Left lung (tissue), 10 donors: ENCODE measurements around the gene BCR. TPM values are rescaled to one million over a fixed set of nuclear protein-coding genes. Genes with fewer than 3 reads are reported as not detected.

Experiments used
- ATAC-seq: fragments of 200-7000 bp; cut with Tn5 transposase; one replicate; pipeline ENCODE4 v1.9.1; 2020; ENCODE audit warnings: moderate library complexity
- DNase-seq, 4 donors: peaks; one replicate each; pipeline ENCODE4 v3.0.0-alpha.2; 2013 to 2020
- H3K27ac ChIP-seq, 2 donors: fragments of 200-600 bp; sonication (generic) in 1 of 2; one replicate each; pipeline versions ENCODE4 v1.5.0 to v1.8.0; 2020 to 2021
- H3K27me3 ChIP-seq, 2 donors: fragments of 200-600 bp; sonication (generic) in 1 of 2; one replicate each; pipeline versions ENCODE4 v1.5.0 to v1.8.0; 2020 to 2021
- H3K36me3 ChIP-seq, 2 donors: fragments of 200-600 bp; sonication (generic) in 1 of 2; one replicate each; pipeline versions ENCODE4 v1.5.0 to v1.8.0; 2020 to 2021
- H3K4me1 ChIP-seq, 2 donors: fragments of 200-600 bp; one replicate each; pipeline ENCODE4 v1.8.0; 2021
- H3K4me3 ChIP-seq, 2 donors: fragments of 200-600 bp; sonication (generic) in 1 of 2; one replicate each; pipeline versions ENCODE4 v1.5.0 to v1.8.0; 2020 to 2021; ENCODE audit warnings: mild to moderate bottlenecking in 1 of 2
- H3K9me3 ChIP-seq, 2 donors: fragments of 200-600 bp; sonication (generic) in 1 of 2; one replicate each; pipeline versions ENCODE4 v1.5.0 to v1.8.0; 2020 to 2021
- intact Hi-C, 2 donors: fragments of 100-400 bp; cut with DNase I; formaldehyde crosslinking; loops; one replicate each; pipeline versions ENCODE4 v1.11.2 to v1.14.2; 2022
- polyA plus RNA-seq, 6 donors: library from polyadenylated mRNA; unstranded; fragments of 120-200 nt; gene quantifications; one replicate each; pipeline ENCODE4 v1.2.1, GENCODE V29; 2013; ENCODE audit not compliant: insufficient read length in 6 of 6
- total RNA-seq, 2 donors: library from RNA; stranded (reverse); fragmentation: NEBNext Ultra II Directional; extraction: Animal tissue kit (Norgen Biotek cat#: 25700); gene quantifications; one replicate each; pipeline ENCODE4 v1.2.1, GENCODE V29; 2021
- TF ChIP-seq, protein P1 (sequence below), 2 donors: fragments of 200-600 bp; sonication (generic) in 1 of 2; IDR thresholded peaks; one replicate each; pipeline versions ENCODE4 v1.5.0 to v1.8.0; 2021; ENCODE audit warnings: antibody characterized with exemption in 2 of 2
- donor health status: DM: no; HTN: yes; CAD: no.
- donor health status: DM: no; HTN: no; CAD: no.

BCR gene
- total and polyA plus RNA-seq, 8 donors = 41.1 to 70.4 (median 48.9) TPM

DNA sequence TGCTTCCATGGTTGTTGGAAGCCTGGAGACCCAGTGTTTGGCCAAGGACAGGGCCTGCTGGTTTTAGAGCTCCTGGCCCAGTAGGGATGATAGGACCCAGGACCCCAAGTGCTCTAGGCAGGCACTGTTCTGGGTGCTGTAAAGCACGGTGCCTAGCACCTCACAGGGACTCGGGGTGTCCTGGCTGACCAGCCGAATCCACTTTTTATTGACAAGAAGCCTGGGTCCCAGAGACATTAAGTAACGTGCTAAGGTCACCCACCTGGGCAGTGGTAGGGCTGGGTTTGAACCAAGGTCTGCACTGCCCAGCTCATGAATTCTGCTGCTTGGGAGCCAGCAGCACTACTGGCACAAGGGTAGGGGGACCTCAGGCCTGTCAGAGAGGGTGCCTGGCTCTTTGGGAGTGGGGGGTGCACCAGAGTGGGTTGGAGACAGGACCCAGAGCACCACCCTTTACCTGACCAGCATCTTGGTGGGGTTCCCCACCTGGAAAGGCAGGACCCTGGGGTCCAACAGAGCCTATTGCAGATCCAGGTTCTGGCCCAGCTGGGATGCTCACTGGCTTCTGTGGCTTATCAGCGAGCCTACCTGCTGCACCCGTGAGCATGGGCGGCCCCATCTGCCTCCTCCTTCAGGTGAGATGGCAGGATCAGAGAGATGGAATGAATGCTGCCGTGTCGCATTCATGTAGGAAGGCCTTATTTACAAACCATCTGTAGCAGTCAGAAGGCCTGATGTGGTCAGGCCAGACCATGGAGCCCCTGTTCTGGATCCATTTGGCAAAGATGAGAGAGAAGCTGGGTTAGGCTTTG is 52.0 kb downstream of the BCR start:
- peaks cover 8 to 51% of the 10 kb centered on the region in 2 donors for H3K4me1 ChIP-seq

DNA sequence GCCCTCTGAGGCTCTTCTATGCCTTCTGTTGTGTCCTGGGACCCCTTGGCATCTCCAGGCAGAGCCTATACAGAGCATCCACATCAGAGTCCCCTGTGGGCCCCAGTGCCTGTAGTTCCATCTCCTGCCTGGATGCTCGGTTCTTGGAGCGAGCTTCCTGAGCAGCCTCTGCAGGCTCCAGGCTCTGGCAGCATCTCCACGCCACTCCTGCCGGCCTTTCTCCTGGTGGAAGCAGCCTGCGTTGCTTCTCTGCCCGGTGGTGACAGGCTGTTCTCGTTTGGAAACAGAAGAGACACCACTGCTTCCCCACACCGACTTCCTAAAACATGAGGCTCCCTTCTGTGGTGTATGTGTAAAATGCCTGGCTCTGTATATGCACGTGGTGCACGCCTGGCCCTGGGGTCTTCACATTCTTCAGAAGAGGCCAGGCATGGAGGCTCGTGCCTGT is 52.8 kb downstream of the BCR start:
- intact Hi-C loops = no loop called here
- TF ChIP-seq, protein P1, sequence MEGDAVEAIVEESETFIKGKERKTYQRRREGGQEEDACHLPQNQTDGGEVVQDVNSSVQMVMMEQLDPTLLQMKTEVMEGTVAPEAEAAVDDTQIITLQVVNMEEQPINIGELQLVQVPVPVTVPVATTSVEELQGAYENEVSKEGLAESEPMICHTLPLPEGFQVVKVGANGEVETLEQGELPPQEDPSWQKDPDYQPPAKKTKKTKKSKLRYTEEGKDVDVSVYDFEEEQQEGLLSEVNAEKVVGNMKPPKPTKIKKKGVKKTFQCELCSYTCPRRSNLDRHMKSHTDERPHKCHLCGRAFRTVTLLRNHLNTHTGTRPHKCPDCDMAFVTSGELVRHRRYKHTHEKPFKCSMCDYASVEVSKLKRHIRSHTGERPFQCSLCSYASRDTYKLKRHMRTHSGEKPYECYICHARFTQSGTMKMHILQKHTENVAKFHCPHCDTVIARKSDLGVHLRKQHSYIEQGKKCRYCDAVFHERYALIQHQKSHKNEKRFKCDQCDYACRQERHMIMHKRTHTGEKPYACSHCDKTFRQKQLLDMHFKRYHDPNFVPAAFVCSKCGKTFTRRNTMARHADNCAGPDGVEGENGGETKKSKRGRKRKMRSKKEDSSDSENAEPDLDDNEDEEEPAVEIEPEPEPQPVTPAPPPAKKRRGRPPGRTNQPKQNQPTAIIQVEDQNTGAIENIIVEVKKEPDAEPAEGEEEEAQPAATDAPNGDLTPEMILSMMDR (IDR thresholded peaks at IDR 0.05) = no peak
- DNase-seq = peak in 1 of 4 donors; percentile 33
- no peak for ATAC-seq
- no peak overlapping the region for H3K4me3 ChIP-seq
- H3K9me3 ChIP-seq = peaks cover 0 to 10% of the 10 kb centered on the region in 2 donors
- peaks cover 0 to 6% of the 10 kb centered on the region in 2 donors for H3K36me3 ChIP-seq
- H3K4me1 ChIP-seq = peaks cover 14 to 52% of the 10 kb centered on the region in 2 donors
- H3K27me3 ChIP-seq = no peaks in the 10 kb centered on the region
- no peak overlapping the region for H3K27ac ChIP-seq

More for the DNA sequence above, 52.0 kb downstream of the BCR start:
- H3K36me3 ChIP-seq = peaks cover 0 to 6% of the 10 kb centered on the region in 2 donors
- DNase-seq = no peak
- H3K27ac ChIP-seq = peak overlapping the region in 1 of 2 donors; percentile 9
- peaks cover 0 to 10% of the 10 kb centered on the region in 2 donors for H3K9me3 ChIP-seq
- no peaks in the 10 kb centered on the region for H3K27me3 ChIP-seq
- no peak for ATAC-seq
- intact Hi-C loops = no loop called here
- no peak overlapping the region for H3K4me3 ChIP-seq
- TF ChIP-seq, protein P1 (IDR thresholded peaks at IDR 0.05) = no peak

DNA sequence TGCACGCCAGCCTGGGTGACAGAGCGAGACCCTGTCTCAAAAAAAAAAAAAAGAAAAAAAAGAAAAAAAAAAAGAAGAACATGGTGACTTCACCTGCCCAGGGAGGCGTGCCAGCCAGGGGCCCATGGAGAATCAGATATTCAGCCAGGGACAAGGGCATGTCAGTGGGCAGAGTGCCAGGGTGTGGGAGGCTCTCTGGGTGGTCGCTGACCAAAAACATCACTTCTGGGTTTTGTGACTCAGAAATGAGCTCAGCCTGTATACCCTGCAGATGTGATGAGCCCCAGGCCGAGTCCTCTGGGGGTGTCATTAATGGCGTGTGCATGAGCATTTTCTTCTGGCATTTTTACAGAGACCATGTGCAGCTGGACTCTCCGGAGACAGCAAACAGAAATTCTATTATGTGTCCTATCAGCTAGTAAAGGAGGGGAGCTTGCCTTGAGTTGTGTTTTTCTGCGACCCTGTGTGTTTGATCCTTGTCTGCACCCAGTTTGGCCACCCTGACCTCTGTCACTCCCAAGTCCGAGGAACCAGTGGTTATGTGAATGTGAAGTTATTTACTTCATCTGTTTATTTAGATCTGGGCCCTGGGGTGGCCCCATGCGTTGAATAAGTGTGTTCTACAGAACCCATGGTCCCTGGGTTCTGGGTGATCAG is 53.6 kb downstream of the BCR start:
- ATAC-seq (peak; percentile 16), DNase-seq (peak in 2 of 4 donors; percentile 85 to 91)
- TF ChIP-seq, protein P1 (IDR thresholded peaks at IDR 0.05) = no peak
- Histone ChIP-seq H3K9me3 (peaks cover 0 to 4% of the 10 kb centered on the region in 2 donors), H3K27ac (no peak overlapping the region), H3K4me1 (peaks cover 14 to 54% of the 10 kb centered on the region in 2 donors), H3K27me3 (no peaks in the 10 kb centered on the region), H3K36me3 (peaks cover 0 to 6% of the 10 kb centered on the region in 2 donors), H3K4me3 (no peak overlapping the region)
- intact Hi-C loops = no loop called here

DNA sequence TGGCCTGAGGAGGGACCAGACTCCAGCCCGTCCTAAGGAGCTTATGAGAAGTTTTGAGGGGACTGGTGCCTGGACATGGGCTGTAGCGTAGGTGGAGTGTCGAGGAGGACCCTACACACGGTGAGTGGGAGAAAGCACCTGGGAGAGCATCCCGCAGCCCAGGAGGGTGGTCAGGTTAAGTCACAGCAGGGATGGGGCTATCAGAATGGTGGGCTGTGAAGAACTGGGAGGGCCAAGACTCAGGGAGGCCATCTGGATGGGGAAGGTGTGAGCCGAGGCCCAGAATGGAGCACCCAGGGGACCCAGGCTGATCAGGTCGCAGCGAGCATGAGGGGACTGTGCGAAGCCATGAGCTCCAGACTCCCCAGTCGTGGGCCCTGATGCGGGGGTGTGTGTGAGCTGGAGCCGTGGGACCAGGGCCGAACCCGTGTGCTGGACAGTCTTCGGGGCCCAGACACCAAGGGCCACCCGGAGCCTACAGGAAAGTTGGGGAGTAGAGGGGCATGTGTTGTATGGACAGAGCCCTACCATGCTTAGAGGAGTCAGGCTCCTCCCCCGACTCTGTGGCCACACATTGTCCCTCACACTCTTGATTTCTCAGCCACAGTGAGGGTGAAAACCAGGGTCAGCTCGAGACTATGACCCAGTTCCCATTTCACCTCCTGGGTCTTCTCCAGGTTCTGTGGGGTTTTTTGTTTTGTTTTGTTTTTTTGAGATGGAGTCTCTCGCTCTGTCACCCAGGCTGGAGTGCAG is 54.3 kb downstream of the BCR start:
- TF ChIP-seq, protein P1 (IDR thresholded peaks at IDR 0.05) = no peak

More for the DNA sequence above, 54.3 kb downstream of the BCR start:
- Histone ChIP-seq H3K36me3 (peaks cover 0 to 6% of the 10 kb centered on the region in 2 donors), H3K4me3 (no peak overlapping the region), H3K27ac (no peak overlapping the region), H3K9me3 (no peaks in the 10 kb centered on the region), H3K27me3 (no peaks in the 10 kb centered on the region), H3K4me1 (peaks cover 14 to 54% of the 10 kb centered on the region in 2 donors)
- DNase-seq (no peak), ATAC-seq (no peak)
- intact Hi-C loops = no loop called here
